Loucy (cell line): ENCODE data around the gene WDR43.

Experiments
- CTCF ChIP-seq: fragments of 200-600 bp; sonication (generic); conservative IDR thresholded peaks from 2 replicates; pipeline ENCODE4 v1.5.1; 2014; ENCODE audit warnings: mild to moderate bottlenecking, antibody characterized with exemption, low read length
- EZH2phosphoT487 ChIP-seq: fragments of 200-600 bp; IDR thresholded peaks from 2 replicates; pipeline ENCODE4 v1.6.1; 2018; ENCODE audit warnings: antibody characterized with exemption, mild to moderate bottlenecking, moderate library complexity, borderline replicate concordance

GRCh38 chr2:28927469-28927868 is 33.0 kb downstream of the WDR43 start:
- no peak for TF ChIP-seq CTCF
- TF ChIP-seq EZH2phosphoT487 = no peak
